ENCODE measurements around the gene RNF182. TPM values are rescaled to one million over a fixed set of nuclear protein-coding genes. Genes with fewer than 3 reads are reported as not detected.
"Not testable (repeated sequence)": the region's sequence is repeated elsewhere in the genome, so short reads cannot be mapped to it uniquely, and the experiment has no call there.

Gene RNF182
- total RNA-seq, 1 donor from 2014 or later, result 0.49 TPM

- no peak for DNase-seq (ENCODE audit: low spot score)
- intact Hi-C loops (cut with DNase I), result no loop called here
- ATAC-seq, result no peak
These were observed 21.8 kb downstream of the RNF182 start for GRCh38 chr6:13946506-13946905.

GRCh38 chr6:13947611-13948178 is 22.9 kb downstream of the RNF182 start:
- DNase-seq (ENCODE audit: low spot score), result no peak

GRCh38 chr6:13952101-13952500 is 27.3 kb downstream of the RNF182 start:
- ATAC-seq, result no peak
- intact Hi-C loops (cut with DNase I), result no loop called here
- DNase-seq (ENCODE audit: low spot score), result no peak

More at GRCh38 chr6:13947611-13948178, 22.9 kb downstream of the RNF182 start:
- ATAC-seq, result no peak
- intact Hi-C loops (cut with DNase I), result no loop called here

- ATAC-seq, result no peak
- DNase-seq (ENCODE audit: low spot score), result no peak
- intact Hi-C loops (cut with DNase I), result no loop called here
These were observed 28.4 kb downstream of the RNF182 start for GRCh38 chr6:13953061-13953705.

- ATAC-seq, result no peak
- intact Hi-C loops (cut with DNase I), result no loop called here
- DNase-seq (ENCODE audit: low spot score), result no peak
These were observed 40.9 kb downstream of the RNF182 start for GRCh38 chr6:13965582-13966127.

- intact Hi-C loops (cut with DNase I), result no loop called here
These were observed 46.6 kb downstream of the RNF182 start for GRCh38 chr6:13971303-13971702.

GRCh38 chr6:13972602-13973001 is 47.9 kb downstream of the RNF182 start:
- intact Hi-C loops (cut with DNase I); ATAC-seq; DNase-seq (ENCODE audit: low spot score): not testable (repeated sequence)

More at GRCh38 chr6:13971303-13971702, 46.6 kb downstream of the RNF182 start:
- ATAC-seq (no peak), DNase-seq (ENCODE audit: low spot score) (no peak)

- ATAC-seq; intact Hi-C loops (cut with DNase I); DNase-seq (ENCODE audit: low spot score): not testable (repeated sequence)
These were observed 48.7 kb downstream of the RNF182 start for GRCh38 chr6:13973422-13973821.

- intact Hi-C loops (cut with DNase I), result no loop called here
- ATAC-seq (no peak), DNase-seq (ENCODE audit: low spot score) (no peak)
These were observed 53.4 kb downstream of the RNF182 start for GRCh38 chr6:13978102-13978640.

GRCh38 chr6:13978787-13979186 is 54.0 kb downstream of the RNF182 start:
- no peak for ATAC-seq
- intact Hi-C loops (cut with DNase I), result no loop called here

GRCh38 chr6:13979284-13980171 is 54.8 kb downstream of the RNF182 start:
- DNase-seq (ENCODE audit: low spot score) (no peak), ATAC-seq (no peak)
- intact Hi-C loops (cut with DNase I), result no loop called here

More at GRCh38 chr6:13978787-13979186, 54.0 kb downstream of the RNF182 start:
- DNase-seq (ENCODE audit: low spot score), result no peak

GRCh38 chr6:13980534-13980933 is 55.8 kb downstream of the RNF182 start:
- intact Hi-C loops (cut with DNase I), result no loop called here
- DNase-seq (ENCODE audit: low spot score), result no peak

GRCh38 chr6:13985663-13986325 is 61.0 kb downstream of the RNF182 start:
- DNase-seq (ENCODE audit: low spot score), result no peak
- ATAC-seq, result no peak
- intact Hi-C loops (cut with DNase I), result no loop called here

More at GRCh38 chr6:13980534-13980933, 55.8 kb downstream of the RNF182 start:
- ATAC-seq, result no peak

GRCh38 chr6:13986700-13987399 is 62.1 kb downstream of the RNF182 start:
- ATAC-seq (no peak), DNase-seq (ENCODE audit: low spot score) (no peak)
- intact Hi-C loops (cut with DNase I), result no loop called here

- intact Hi-C loops (cut with DNase I), result no loop called here
- DNase-seq (ENCODE audit: low spot score) (no peak), ATAC-seq (no peak)
These were observed 62.7 kb downstream of the RNF182 start for GRCh38 chr6:13987400-13987865.

- DNase-seq (ENCODE audit: low spot score), result no peak
- ATAC-seq, result no peak
- intact Hi-C loops (cut with DNase I), result no loop called here
These were observed 63.4 kb downstream of the RNF182 start for GRCh38 chr6:13988049-13988738.

- ATAC-seq (no peak), DNase-seq (ENCODE audit: low spot score) (no peak)
- intact Hi-C loops (cut with DNase I), result no loop called here
These were observed 64.2 kb downstream of the RNF182 start for GRCh38 chr6:13988908-13989307.

All from sciatic nerve (tissue), 2 donors.